HG03565 (cell line): Measurements from ENCODE around the gene COL26A1.
"Not testable (repeated sequence)": the region's sequence is repeated elsewhere in the genome, so short reads cannot be mapped to it uniquely, and the experiment has no call there.

Experiments
- ATAC-seq: cut with Tn5 transposase; IDR thresholded peaks from one replicate; pipeline ENCODE4 v1.9.1; 2021; ENCODE audit warnings: mild to moderate bottlenecking, moderate library complexity; ENCODE audit not compliant: unreplicated experiment

COL26A1 gene

GRCh38 chr7:101436221-101436735 lies 73.6 kb downstream of the COL26A1 start:
- no peak for ATAC-seq

GRCh38 chr7:101436857-101437576 lies 74.3 kb downstream of the COL26A1 start:
- no peak for ATAC-seq

- ATAC-seq: no peak
These were observed 79.2 kb downstream of the COL26A1 start for GRCh38 chr7:101441890-101442289.

- ATAC-seq: no peak
These were observed 79.9 kb downstream of the COL26A1 start for GRCh38 chr7:101442426-101443070.

GRCh38 chr7:101450064-101450463 lies 87.4 kb downstream of the COL26A1 start:
- no peak for ATAC-seq

GRCh38 chr7:101453617-101454016 lies 90.9 kb downstream of the COL26A1 start:
- ATAC-seq: no peak

GRCh38 chr7:101457001-101457750 lies 94.5 kb downstream of the COL26A1 start:
- ATAC-seq: no peak

GRCh38 chr7:101465131-101465530 lies 102.5 kb downstream of the COL26A1 start:
- no peak for ATAC-seq

- no peak for ATAC-seq
These were observed 103.0 kb downstream of the COL26A1 start for GRCh38 chr7:101465576-101466196.

- ATAC-seq: no peak
These were observed 104.2 kb downstream of the COL26A1 start for GRCh38 chr7:101466871-101467270.

- no peak for ATAC-seq
These were observed 106.0 kb downstream of the COL26A1 start for GRCh38 chr7:101468546-101469275.

GRCh38 chr7:101470668-101471487 lies 108.2 kb downstream of the COL26A1 start:
- no peak for ATAC-seq

- no peak for ATAC-seq
These were observed 111.5 kb downstream of the COL26A1 start for GRCh38 chr7:101474178-101474577.

- not testable (repeated sequence) for ATAC-seq
These were observed 113.0 kb downstream of the COL26A1 start for GRCh38 chr7:101475691-101476090.

GRCh38 chr7:101479217-101479616 lies 116.5 kb downstream of the COL26A1 start:
- no peak for ATAC-seq

GRCh38 chr7:101486056-101486432 lies 123.4 kb downstream of the COL26A1 start:
- not testable (repeated sequence) for ATAC-seq

- ATAC-seq: no peak
These were observed 123.9 kb downstream of the COL26A1 start for GRCh38 chr7:101486433-101487104.

GRCh38 chr7:101487105-101487458 lies 124.4 kb downstream of the COL26A1 start:
- no peak for ATAC-seq

- no peak for ATAC-seq
These were observed 125.1 kb downstream of the COL26A1 start for GRCh38 chr7:101487753-101488152.
